Smooth muscle cell (in vitro differentiated cells): ENCODE measurements around the gene SNX32. TPM values are rescaled to one million over a fixed set of nuclear protein-coding genes. Genes with fewer than 3 reads are reported as not detected.

Experiments used
- DNase-seq: peaks from one replicate; lab custom pipeline; 2025; ENCODE audit not compliant: unreplicated experiment; lab: John Stamatoyannopoulos, UW
- H2AFZ ChIP-seq: fragments of 200-600 bp; sonication (generic); 2 replicates; pipeline ENCODE4 v1.6.0; 2016; ENCODE audit warnings: antibody characterized with exemption, low read depth, mild to moderate bottlenecking
- H3F3A ChIP-seq: fragments of 200-600 bp; sonication (generic); 2 replicates; pipeline ENCODE4 v1.6.0; 2017; ENCODE audit warnings: antibody characterized with exemption, low read depth
- H3K27ac ChIP-seq: fragments of 200-600 bp; sonication (generic); 2 replicates; pipeline ENCODE4 v1.5.1; 2016; ENCODE audit warnings: low read depth, mild to moderate bottlenecking
- H3K27me3 ChIP-seq: fragments of 200-600 bp; sonication (generic); 2 replicates; pipeline ENCODE4 v1.6.1; 2016; ENCODE audit warnings: low read depth, mild to moderate bottlenecking
- H3K36me3 ChIP-seq: fragments of 200-600 bp; sonication (generic); 2 replicates; pipeline ENCODE4 v1.5.1; 2016; ENCODE audit warnings: low read depth
- H3K4me1 ChIP-seq: fragments of 200-600 bp; sonication (generic); 2 replicates; pipeline ENCODE4 v1.5.1; 2016; ENCODE audit warnings: low read depth
- H3K4me2 ChIP-seq: fragments of 200-600 bp; sonication (generic); 2 replicates; pipeline ENCODE4 v1.6.0; 2016; ENCODE audit warnings: mild to moderate bottlenecking
- H3K4me3 ChIP-seq: fragments of 200-600 bp; sonication (generic); 2 replicates; pipeline ENCODE4 v1.5.1; 2016; ENCODE audit warnings: mild to moderate bottlenecking
- H3K79me2 ChIP-seq: fragments of 200-600 bp; sonication (generic); 2 replicates; pipeline ENCODE4 v1.6.0; 2016; ENCODE audit warnings: low read depth, mild to moderate bottlenecking
- H3K9ac ChIP-seq: fragments of 200-600 bp; sonication (generic); 2 replicates; pipeline ENCODE4 v1.6.0; 2016; ENCODE audit warnings: low read depth
- H3K9me3 ChIP-seq: fragments of 200-600 bp; sonication (generic); replicated peaks from 2 replicates; pipeline ENCODE4 v1.5.1; 2016; ENCODE audit warnings: low read depth
- H4K20me1 ChIP-seq: fragments of 200-600 bp; sonication (generic); 2 replicates; pipeline ENCODE4 v1.6.0; 2016; ENCODE audit warnings: low read depth
- WGBS: methylation state at CpG from one replicate; pipeline ENCODE4 v1.1.7; 2016; ENCODE audit warnings: low lambda C conversion rate; 5-methylcytosine and 5-hydroxymethylcytosine counted together
- polyA plus RNA-seq: library from polyadenylated mRNA; unstranded; fragments of >200 nt; fragmentation: Nextera tagmentation; extraction: Ambion mirVana; gene quantifications from 2 replicates; pipeline ENCODE4 v1.2.1, GENCODE V29; 2016
- total RNA-seq: library from RNA; depleted of rRNA; stranded (reverse); fragments of >200 nt; gene quantifications from 2 replicates; pipeline ENCODE4 v1.2.3, GENCODE V29; 2014
- TF ChIP-seq, protein P1 (sequence below): fragments of 200-600 bp; sonication (generic); IDR thresholded peaks from 2 replicates; pipeline ENCODE4 v1.5.1; 2017; ENCODE audit warnings: borderline replicate concordance, mild to moderate bottlenecking, antibody characterized with exemption; ENCODE audit not compliant: insufficient read depth, poor library complexity, severe bottlenecking

Gene SNX32
- total and polyA plus RNA-seq, 2 experiments from 2014 or later = 1.1 to 1.2 TPM

DNA sequence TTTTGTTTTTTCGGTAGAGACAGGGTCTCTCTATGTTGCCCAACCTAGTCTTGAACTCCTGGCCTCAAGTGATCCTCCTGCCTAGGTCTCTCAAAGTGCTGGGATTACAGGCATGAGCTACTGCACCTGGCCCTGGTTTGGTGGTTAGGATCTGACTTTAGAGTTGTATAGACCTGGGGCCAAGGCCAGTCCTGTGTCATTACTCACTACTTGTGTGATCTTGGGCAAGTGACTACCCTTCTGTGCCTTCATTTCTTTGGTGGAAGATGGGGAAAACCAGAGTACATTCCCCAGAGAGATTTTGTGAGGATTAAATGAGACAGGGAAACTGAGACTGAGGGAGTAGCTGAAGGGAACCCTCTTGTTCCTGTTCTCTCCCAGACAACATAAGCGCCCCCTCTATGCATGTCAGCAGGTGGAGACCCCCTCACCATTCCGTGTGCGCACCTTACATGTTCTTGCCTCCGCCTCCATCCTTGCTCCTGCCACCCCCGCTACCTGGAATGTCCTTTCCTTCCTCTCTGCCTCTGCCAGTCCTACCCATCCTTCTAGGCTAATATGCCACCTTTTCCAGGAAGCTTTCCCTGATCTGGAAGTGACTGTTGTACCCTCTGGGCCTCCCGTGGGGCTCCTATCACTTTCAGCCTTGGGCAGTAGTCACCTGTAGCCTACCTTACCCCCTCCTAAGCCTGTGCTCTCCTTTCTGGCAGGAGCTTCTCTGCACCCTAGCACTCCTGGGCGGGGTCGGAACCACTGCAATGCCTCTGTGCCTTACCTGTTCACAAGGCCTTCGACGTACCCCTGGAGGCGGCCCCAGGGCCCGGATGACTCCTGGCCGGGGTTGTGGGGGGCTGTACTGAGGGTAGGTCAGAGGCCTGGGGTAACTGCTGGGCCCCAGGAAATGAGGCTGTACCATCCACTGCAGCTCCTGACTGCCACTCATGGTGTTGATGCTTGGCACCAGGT lies 62.6 kb downstream of the SNX32 start:
- Histone ChIP-seq H3K4me2 (no peak overlapping the region), H3K79me2 (peaks cover 70% of the 10 kb centered on the region), H3F3A (peaks cover 15% of the 10 kb centered on the region), H3K27ac (no peak overlapping the region), H3K27me3 (no peaks in the 10 kb centered on the region), H4K20me1 (peaks cover 64% of the 10 kb centered on the region), H3K4me1 (peaks cover 12% of the 10 kb centered on the region), H3K4me3 (no peak overlapping the region), H2AFZ (no peak overlapping the region), H3K9me3 (no peaks in the 10 kb centered on the region), H3K9ac (no peak overlapping the region), H3K36me3 (no peaks in the 10 kb centered on the region)
- DNase-seq = no peak
- TF ChIP-seq, protein P1, sequence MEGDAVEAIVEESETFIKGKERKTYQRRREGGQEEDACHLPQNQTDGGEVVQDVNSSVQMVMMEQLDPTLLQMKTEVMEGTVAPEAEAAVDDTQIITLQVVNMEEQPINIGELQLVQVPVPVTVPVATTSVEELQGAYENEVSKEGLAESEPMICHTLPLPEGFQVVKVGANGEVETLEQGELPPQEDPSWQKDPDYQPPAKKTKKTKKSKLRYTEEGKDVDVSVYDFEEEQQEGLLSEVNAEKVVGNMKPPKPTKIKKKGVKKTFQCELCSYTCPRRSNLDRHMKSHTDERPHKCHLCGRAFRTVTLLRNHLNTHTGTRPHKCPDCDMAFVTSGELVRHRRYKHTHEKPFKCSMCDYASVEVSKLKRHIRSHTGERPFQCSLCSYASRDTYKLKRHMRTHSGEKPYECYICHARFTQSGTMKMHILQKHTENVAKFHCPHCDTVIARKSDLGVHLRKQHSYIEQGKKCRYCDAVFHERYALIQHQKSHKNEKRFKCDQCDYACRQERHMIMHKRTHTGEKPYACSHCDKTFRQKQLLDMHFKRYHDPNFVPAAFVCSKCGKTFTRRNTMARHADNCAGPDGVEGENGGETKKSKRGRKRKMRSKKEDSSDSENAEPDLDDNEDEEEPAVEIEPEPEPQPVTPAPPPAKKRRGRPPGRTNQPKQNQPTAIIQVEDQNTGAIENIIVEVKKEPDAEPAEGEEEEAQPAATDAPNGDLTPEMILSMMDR = no peak
- WGBS = 97% methylated on average over 14 of the region's 14 CpGs

DNA sequence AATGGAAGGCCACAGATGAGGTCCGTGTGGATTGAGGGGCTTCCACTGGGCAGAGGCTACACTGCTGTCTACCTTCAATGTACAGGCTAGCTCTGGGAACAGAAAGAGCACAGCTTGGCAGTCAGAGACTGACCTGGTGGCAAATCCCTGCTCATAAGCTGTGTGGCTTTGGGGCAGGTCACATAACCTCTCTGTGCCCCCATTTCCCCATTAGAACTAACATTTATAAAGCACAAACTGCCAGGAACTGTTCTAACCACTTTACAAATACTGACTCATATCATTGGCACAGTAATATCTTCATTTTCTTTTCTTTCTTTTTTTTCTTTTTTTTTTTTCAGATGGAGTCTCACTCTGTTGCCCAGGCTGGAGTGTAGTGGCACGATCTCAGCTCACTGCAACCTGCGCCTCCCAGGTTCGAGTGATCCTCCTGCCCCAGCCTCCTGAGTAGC lies 63.3 kb downstream of the SNX32 start:
- 97% methylated on average over 4 of the region's 4 CpGs for WGBS
- H3F3A ChIP-seq = peaks cover 21% of the 10 kb centered on the region
- H3K79me2 ChIP-seq = peaks cover 66% of the 10 kb centered on the region
- no peaks in the 10 kb centered on the region for H3K36me3 ChIP-seq
- H3K9me3 ChIP-seq = no peaks in the 10 kb centered on the region
- H4K20me1 ChIP-seq = peaks cover 57% of the 10 kb centered on the region
- no peak overlapping the region for H3K27ac ChIP-seq
- no peaks in the 10 kb centered on the region for H3K27me3 ChIP-seq
- TF ChIP-seq, protein P1 = no peak
- no peak overlapping the region for H3K4me2 ChIP-seq
- no peak overlapping the region for H3K9ac ChIP-seq
- peaks cover 15% of the 10 kb centered on the region for H3K4me1 ChIP-seq
- no peak for DNase-seq
- H2AFZ ChIP-seq = no peak overlapping the region
- no peak overlapping the region for H3K4me3 ChIP-seq

DNA sequence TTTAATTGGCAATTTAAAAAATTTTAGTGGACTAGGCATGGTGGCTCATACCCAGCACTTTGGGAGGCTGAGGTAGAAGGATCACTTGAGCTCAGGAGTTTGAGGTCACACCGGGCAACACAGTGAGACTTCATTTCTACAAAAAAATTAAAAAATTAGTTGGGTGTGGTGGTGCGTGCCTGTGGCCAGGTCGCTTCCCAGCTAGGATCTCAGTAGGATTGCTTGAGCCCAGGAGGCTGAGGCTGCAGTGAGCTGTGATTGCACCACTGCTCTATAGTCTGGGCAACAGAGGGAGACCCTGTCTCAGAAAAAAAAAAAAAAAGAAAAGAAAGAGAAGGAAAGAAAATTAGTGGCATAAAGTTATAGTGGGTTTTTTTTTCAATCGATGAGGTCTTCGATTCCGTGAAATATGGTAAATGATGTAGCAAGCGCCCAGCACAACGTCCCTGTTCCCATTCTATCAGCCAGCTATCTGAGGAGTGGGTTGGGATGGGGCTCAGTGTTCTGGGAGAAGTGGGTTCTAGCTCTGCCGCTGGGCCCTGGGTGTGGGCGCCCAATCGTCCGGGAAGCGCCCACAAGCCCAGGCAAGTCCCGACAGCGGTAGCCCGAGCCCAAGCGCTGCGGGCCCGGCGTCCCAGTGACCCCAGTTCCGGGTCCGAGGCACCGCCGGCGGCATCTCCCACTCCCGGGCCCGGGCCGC lies 65.0 kb downstream of the SNX32 start:
- Histone ChIP-seq H3K9ac (peak overlapping the region; percentile 99), H3K4me2 (peak overlapping the region; percentile 99), H3K79me2 (peaks cover 54% of the 10 kb centered on the region), H4K20me1 (peaks cover 45% of the 10 kb centered on the region), H3K4me3 (peak overlapping the region; percentile 89), H2AFZ (no peak overlapping the region), H3F3A (peaks cover 26% of the 10 kb centered on the region), H3K27me3 (no peaks in the 10 kb centered on the region), H3K4me1 (peaks cover 25% of the 10 kb centered on the region), H3K36me3 (no peaks in the 10 kb centered on the region), H3K9me3 (no peaks in the 10 kb centered on the region), H3K27ac (peak overlapping the region; percentile 82)
- WGBS = 28% methylated on average over 22 of the region's 28 CpGs
- TF ChIP-seq, protein P1 = no peak
- DNase-seq = no peak
